NB4 (cell line): ENCODE data around the gene CGGBP1.

ENCODE experiments used
- MYC ChIP-seq: IDR thresholded peaks from 2 replicates; pipeline ENCODE4 v1.6.1; 2011; ENCODE audit warnings: low read depth, low read length
- POLR2A ChIP-seq: IDR thresholded peaks from 2 replicates; pipeline ENCODE4 v1.6.1; 2011; ENCODE audit warnings: mild to moderate bottlenecking; ENCODE audit not compliant: insufficient read length; ENCODE audit errors: extremely low read depth
- TF ChIP-seq, protein P1 (sequence below): IDR thresholded peaks from one replicate; pipeline ENCODE4 v1.5.1; 2012; ENCODE audit warnings: low read depth, low read length
- TF ChIP-seq, protein P2 (sequence below): IDR thresholded peaks from 2 replicates; pipeline ENCODE4 v1.6.1; 2011; ENCODE audit warnings: low read depth, low read length

DNA sequence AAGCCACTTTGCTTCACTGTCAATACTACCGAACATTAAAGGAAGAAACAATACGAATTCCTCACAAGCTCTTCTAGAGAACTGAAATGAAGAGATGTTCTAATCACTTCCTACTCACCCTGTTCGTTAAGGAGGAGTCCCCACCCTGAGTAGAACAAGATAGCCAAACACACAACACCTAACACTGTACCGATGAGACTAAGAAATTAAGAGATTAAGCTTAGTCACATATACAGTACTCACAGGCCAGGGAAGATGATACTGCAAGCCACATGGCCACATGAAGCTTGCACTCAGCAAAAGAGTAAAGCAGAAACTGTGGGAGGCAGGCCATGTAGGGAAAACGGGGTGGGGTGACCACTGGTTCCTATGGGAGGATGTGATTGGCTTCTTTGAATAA lies 48.0 kb downstream of the CGGBP1 start:
- TF ChIP-seq, protein P1, sequence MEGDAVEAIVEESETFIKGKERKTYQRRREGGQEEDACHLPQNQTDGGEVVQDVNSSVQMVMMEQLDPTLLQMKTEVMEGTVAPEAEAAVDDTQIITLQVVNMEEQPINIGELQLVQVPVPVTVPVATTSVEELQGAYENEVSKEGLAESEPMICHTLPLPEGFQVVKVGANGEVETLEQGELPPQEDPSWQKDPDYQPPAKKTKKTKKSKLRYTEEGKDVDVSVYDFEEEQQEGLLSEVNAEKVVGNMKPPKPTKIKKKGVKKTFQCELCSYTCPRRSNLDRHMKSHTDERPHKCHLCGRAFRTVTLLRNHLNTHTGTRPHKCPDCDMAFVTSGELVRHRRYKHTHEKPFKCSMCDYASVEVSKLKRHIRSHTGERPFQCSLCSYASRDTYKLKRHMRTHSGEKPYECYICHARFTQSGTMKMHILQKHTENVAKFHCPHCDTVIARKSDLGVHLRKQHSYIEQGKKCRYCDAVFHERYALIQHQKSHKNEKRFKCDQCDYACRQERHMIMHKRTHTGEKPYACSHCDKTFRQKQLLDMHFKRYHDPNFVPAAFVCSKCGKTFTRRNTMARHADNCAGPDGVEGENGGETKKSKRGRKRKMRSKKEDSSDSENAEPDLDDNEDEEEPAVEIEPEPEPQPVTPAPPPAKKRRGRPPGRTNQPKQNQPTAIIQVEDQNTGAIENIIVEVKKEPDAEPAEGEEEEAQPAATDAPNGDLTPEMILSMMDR: no peak
- TF ChIP-seq POLR2A (no peak), MYC (no peak)
- TF ChIP-seq, protein P2, sequence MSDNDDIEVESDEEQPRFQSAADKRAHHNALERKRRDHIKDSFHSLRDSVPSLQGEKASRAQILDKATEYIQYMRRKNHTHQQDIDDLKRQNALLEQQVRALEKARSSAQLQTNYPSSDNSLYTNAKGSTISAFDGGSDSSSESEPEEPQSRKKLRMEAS: no peak
